Endothelial cell of umbilical vein (primary cell): ENCODE data around the gene JAGN1. TPM values are rescaled to one million over a fixed set of nuclear protein-coding genes. Genes with fewer than 3 reads are reported as not detected.

Source experiments
- BruUV-seq: library from RNA; stranded (reverse); fragments of 400-500 nt; replicated peaks from 2 replicates; lab custom pipeline; 2021; lab: Mats Ljungman, UMichigan
- CTCF ChIA-PET: fragments of 300-600, 350-600 bp; sonication (Branson Sonifier 250); formaldehyde crosslinking; loops from one replicate; lab custom pipeline; 2021; ENCODE audit warnings: antibody characterized with exemption, inconsistent platforms; lab: Charles Lee
- POLR2A ChIA-PET: fragments of 300-600, 350-600 bp; sonication (Branson Sonifier 250); formaldehyde crosslinking; loops from one replicate; lab custom pipeline; 2021; ENCODE audit warnings: antibody characterized with exemption, inconsistent platforms; lab: Charles Lee
- DNase-seq: peaks from one replicate; pipeline ENCODE4 v3.0.0-alpha.2; 2011; ENCODE audit warnings: low read depth, low spot score
- FAIRE-seq: peaks from 2 replicates; lab custom pipeline; 2011; peaks lifted over from hg19 to GRCh38; lab: Jason Lieb, UNC
- H2AFZ ChIP-seq: 2 replicates; pipeline ENCODE4 v1.6.0; 2012; ENCODE audit warnings: low read depth, low read length, control low read depth, inconsistent platforms
- H3K27ac ChIP-seq: 2 replicates; pipeline ENCODE4 v1.5.1; 2011; ENCODE audit warnings: low read depth, mild to moderate bottlenecking, control low read depth, low read length, moderate library complexity; ENCODE audit not compliant: insufficient read depth
- H3K27me3 ChIP-seq, 2 experiments: 2 replicates each; pipeline versions ENCODE4 v1.6.0 to v1.6.1; 2011; ENCODE audit warnings: low read length in 2 of 2, mixed read lengths in 1 of 2; ENCODE audit not compliant: control insufficient read depth in 2 of 2, insufficient read depth in 2 of 2
- H3K36me3 ChIP-seq, 2 experiments: 2 replicates in 1 of 2; 3 replicates in 1 of 2; pipeline ENCODE4 v1.5.1; 2011; ENCODE audit warnings: low read length in 2 of 2, mild to moderate bottlenecking in 1 of 2, moderate library complexity in 1 of 2; ENCODE audit not compliant: control insufficient read depth in 2 of 2, insufficient read depth in 2 of 2; ENCODE audit errors: extremely low read depth in 1 of 2
- H3K4me1 ChIP-seq: 3 replicates; pipeline ENCODE4 v1.5.1; 2011; ENCODE audit warnings: mild to moderate bottlenecking, low read length; ENCODE audit not compliant: control insufficient read depth, insufficient read depth; ENCODE audit errors: extremely low read depth
- H3K4me2 ChIP-seq: 2 replicates; pipeline ENCODE4 v1.6.1; 2011; ENCODE audit warnings: low read length, control low read depth, mixed read lengths; ENCODE audit not compliant: insufficient read depth
- H3K4me3 ChIP-seq, 3 experiments: fragments of 200-600 bp in 1 of 3; sonication (generic), shearing (Covaris generic) in 1 of 3; replicated peaks in 1 of 3; 2 replicates each; pipeline ENCODE4 v1.5.1; 2011 to 2016; ENCODE audit warnings: control low read depth in 3 of 3, low read length in 3 of 3, mild to moderate bottlenecking in 2 of 3, inconsistent platforms in 1 of 3, low read depth in 1 of 3, moderate library complexity in 1 of 3; ENCODE audit not compliant: insufficient read depth in 1 of 3
- H3K79me2 ChIP-seq: 2 replicates; pipeline ENCODE4 v1.6.0; 2012; ENCODE audit warnings: low read length, inconsistent platforms; ENCODE audit not compliant: control insufficient read depth, insufficient read depth
- H3K9ac ChIP-seq: replicated peaks from 2 replicates; pipeline ENCODE3; 2011; ENCODE audit warnings: low read length, control low read depth; ENCODE audit not compliant: insufficient read depth; ENCODE audit errors: extremely low read depth
- H3K9me1 ChIP-seq: replicated peaks from 3 replicates; pipeline ENCODE4 v1.6.0; 2011; ENCODE audit warnings: mild to moderate bottlenecking, low read length; ENCODE audit not compliant: control insufficient read depth, insufficient read depth; ENCODE audit errors: extremely low read depth
- H3K9me3 ChIP-seq: replicated peaks from 2 replicates; pipeline ENCODE4 v1.5.1; 2012; ENCODE audit warnings: low read length, inconsistent platforms; ENCODE audit not compliant: control insufficient read depth, insufficient read depth
- H4K20me1 ChIP-seq: replicated peaks from 2 replicates; pipeline ENCODE3; 2011; ENCODE audit warnings: mild to moderate bottlenecking, low read length; ENCODE audit not compliant: control insufficient read depth, insufficient read depth; ENCODE audit errors: extremely low read depth
- EZH2 ChIP-seq: IDR thresholded peaks from 2 replicates; pipeline ENCODE4 v1.6.1; 2012; ENCODE audit warnings: borderline replicate concordance, low read depth, mild to moderate bottlenecking, moderate library complexity, low read length, inconsistent platforms; ENCODE audit not compliant: severe bottlenecking
- FOS ChIP-seq: IDR thresholded peaks from 2 replicates; pipeline ENCODE4 v1.6.1; 2011; ENCODE audit warnings: mild to moderate bottlenecking, low read length, moderate library complexity, borderline replicate concordance; ENCODE audit not compliant: insufficient read depth
- GATA2 ChIP-seq: IDR thresholded peaks from 2 replicates; pipeline ENCODE4 v1.7.0; 2011; ENCODE audit warnings: low read depth, mild to moderate bottlenecking, moderate library complexity, mixed read lengths, low read length; ENCODE audit not compliant: insufficient read length, insufficient read depth
- JUN ChIP-seq: IDR thresholded peaks from 2 replicates; pipeline ENCODE4 v1.6.1; 2011; ENCODE audit warnings: borderline replicate concordance, low read depth; ENCODE audit not compliant: insufficient read length, insufficient read depth
- MYC ChIP-seq: IDR thresholded peaks from one replicate; pipeline ENCODE4 v1.6.1; 2011; ENCODE audit warnings: mild to moderate bottlenecking, low read depth, low read length
- POLR2A ChIP-seq: IDR thresholded peaks from 2 replicates; pipeline ENCODE4 v1.6.1; 2012; ENCODE audit warnings: low read depth, mild to moderate bottlenecking, control low read depth, low read length
- POLR2AphosphoS5 ChIP-seq: IDR thresholded peaks from 2 replicates; pipeline ENCODE4 v1.6.1; 2012; ENCODE audit warnings: low read depth, mild to moderate bottlenecking, control low read depth, low read length, moderate library complexity; ENCODE audit not compliant: insufficient read depth
- dilution Hi-C: fragments of 300-500 bp; cut with MboI; formaldehyde crosslinking; loops from one replicate; pipeline ENCODE4 v1.15.0; 2019; ENCODE audit warnings: low sequenced_read_pairs; ENCODE audit not compliant: extremely low pct_ligation_motif_present
- intact Hi-C: fragments of 100-400 bp; cut with micrococcal nuclease; formaldehyde crosslinking; loops from one replicate; pipeline ENCODE4 v1.10.0; 2022
- polyA plus RNA-seq, 4 experiments: library from polyadenylated mRNA; depleted of rRNA in 3 of 4; stranded (reverse) in 3 of 4; unstranded in 1 of 4; fragments of >200 nt; gene quantifications; 2 replicates each; pipeline versions ENCODE4 v1.2.1 to v1.2.3, GENCODE V29; 2011 to 2012; ENCODE audit warnings: missing spikeins in 1 of 4
- total RNA-seq: library from RNA; stranded (reverse); gene quantifications from 2 replicates; pipeline ENCODE4 v1.2.3, GENCODE V29; 2021
- TF ChIP-seq, protein P1 (sequence below): IDR thresholded peaks from 2 replicates; pipeline ENCODE4 v1.6.1; 2011; ENCODE audit not compliant: insufficient read depth, insufficient read length
- TF ChIP-seq, protein P2 (sequence below), 2 donors: IDR thresholded peaks; 1 replicate in 1 of 2; 2 replicates in 1 of 2; pipeline ENCODE4 v1.5.1; 2011; ENCODE audit warnings: low read length in 2 of 2, mild to moderate bottlenecking in 2 of 2, moderate library complexity in 2 of 2, control low read depth in 1 of 2, inconsistent platforms in 1 of 2, low read depth in 1 of 2; ENCODE audit not compliant: insufficient read depth in 1 of 2; ENCODE audit errors: extremely low read depth in 1 of 2

Gene JAGN1
- total and polyA plus RNA-seq, 2 donors (not counting 3 experiments of a cell fraction or from before 2014, with no cell fraction given): 29.6 to 46.5 TPM

DNA sequence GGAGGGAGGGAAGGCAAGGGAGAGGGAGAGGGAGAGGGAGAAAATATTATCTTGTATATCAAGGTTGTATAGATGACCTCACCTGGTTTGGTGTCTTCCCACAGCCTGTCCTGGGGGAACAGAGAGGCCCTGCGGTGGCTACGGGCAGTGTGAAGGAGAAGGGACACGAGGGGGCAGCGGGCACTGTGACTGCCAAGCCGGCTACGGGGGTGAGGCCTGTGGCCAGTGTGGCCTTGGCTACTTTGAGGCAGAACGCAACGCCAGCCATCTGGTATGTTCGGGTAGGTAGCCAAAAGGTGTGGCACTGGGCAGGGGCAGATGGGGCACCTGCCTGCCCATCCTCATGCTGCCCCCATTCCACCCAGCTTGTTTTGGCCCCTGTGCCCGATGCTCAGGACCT lies 50.3 kb downstream of the JAGN1 start:
- no peak overlapping the region for H3K9ac ChIP-seq
- POLR2A ChIA-PET: no interaction called here
- TF ChIP-seq GATA2: no peak
- TF ChIP-seq EZH2: no peak
- no peak for TF ChIP-seq POLR2A
- TF ChIP-seq FOS: no peak
- no peak for TF ChIP-seq JUN
- TF ChIP-seq, protein P1, sequence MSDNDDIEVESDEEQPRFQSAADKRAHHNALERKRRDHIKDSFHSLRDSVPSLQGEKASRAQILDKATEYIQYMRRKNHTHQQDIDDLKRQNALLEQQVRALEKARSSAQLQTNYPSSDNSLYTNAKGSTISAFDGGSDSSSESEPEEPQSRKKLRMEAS: no peak
- no peak overlapping the region for H2AFZ ChIP-seq
- FAIRE-seq (no peak), DNase-seq (no peak)
- no peaks in the 10 kb centered on the region for H3K9me3 ChIP-seq
- no peaks in the 10 kb centered on the region for H3K79me2 ChIP-seq
- H3K9me1 ChIP-seq: no peaks in the 10 kb centered on the region
- dilution Hi-C loops: no loop called here
- no peaks in the 10 kb centered on the region for H4K20me1 ChIP-seq
- BruUV-seq: no TSS peak
- CTCF ChIA-PET: no interaction called here
- H3K4me2 ChIP-seq: no peak overlapping the region
- no peaks in the 10 kb centered on the region for H3K4me1 ChIP-seq
- intact Hi-C loops: no loop called here
- H3K27ac ChIP-seq: no peak overlapping the region
- H3K27me3 ChIP-seq: no peaks in the 10 kb centered on the region
- H3K36me3 ChIP-seq: peaks cover 2 to 9% of the 10 kb centered on the region in 2 experiments
- no peak overlapping the region for H3K4me3 ChIP-seq

DNA sequence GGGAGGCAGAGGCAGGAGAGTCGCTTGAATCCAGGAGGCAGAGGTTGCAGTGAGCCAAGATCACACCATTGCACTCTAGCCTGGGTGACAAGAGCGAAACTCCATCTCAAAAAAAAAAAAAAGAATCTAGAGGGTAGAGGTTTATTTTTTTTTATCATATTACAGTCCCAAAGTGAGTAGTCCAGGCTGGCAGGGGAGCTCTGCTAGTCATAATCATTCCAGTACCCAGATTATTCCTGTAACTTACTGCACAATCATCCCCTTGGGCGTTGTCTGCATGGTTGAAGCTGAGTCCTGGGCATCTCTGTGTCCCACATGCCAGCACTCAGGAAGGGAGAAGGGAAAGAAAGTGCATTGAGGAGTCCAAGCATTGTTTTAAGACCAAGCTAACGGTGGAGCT lies 51.8 kb downstream of the JAGN1 start:
- peaks cover 0 to 9% of the 10 kb centered on the region in 2 experiments for H3K36me3 ChIP-seq
- no peaks in the 10 kb centered on the region for H4K20me1 ChIP-seq
- no peaks in the 10 kb centered on the region for H3K9me1 ChIP-seq
- H3K9ac ChIP-seq: no peak overlapping the region
- no peaks in the 10 kb centered on the region for H3K4me1 ChIP-seq
- no peak for TF ChIP-seq JUN
- no peak for TF ChIP-seq POLR2AphosphoS5
- TF ChIP-seq, protein P1: no peak
- no peak for TF ChIP-seq MYC
- TF ChIP-seq, protein P2, sequence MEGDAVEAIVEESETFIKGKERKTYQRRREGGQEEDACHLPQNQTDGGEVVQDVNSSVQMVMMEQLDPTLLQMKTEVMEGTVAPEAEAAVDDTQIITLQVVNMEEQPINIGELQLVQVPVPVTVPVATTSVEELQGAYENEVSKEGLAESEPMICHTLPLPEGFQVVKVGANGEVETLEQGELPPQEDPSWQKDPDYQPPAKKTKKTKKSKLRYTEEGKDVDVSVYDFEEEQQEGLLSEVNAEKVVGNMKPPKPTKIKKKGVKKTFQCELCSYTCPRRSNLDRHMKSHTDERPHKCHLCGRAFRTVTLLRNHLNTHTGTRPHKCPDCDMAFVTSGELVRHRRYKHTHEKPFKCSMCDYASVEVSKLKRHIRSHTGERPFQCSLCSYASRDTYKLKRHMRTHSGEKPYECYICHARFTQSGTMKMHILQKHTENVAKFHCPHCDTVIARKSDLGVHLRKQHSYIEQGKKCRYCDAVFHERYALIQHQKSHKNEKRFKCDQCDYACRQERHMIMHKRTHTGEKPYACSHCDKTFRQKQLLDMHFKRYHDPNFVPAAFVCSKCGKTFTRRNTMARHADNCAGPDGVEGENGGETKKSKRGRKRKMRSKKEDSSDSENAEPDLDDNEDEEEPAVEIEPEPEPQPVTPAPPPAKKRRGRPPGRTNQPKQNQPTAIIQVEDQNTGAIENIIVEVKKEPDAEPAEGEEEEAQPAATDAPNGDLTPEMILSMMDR (IDR thresholded peaks at IDR 0.05; ENCODE audit: extremely low read depth in 1 of 2, insufficient read depth in 1 of 2, low read depth in 1 of 2, low read length in 2 of 2): no peak
- TF ChIP-seq POLR2A: no peak
- no peak for TF ChIP-seq EZH2
- TF ChIP-seq FOS: no peak
- no peak for TF ChIP-seq GATA2
- H3K79me2 ChIP-seq: no peaks in the 10 kb centered on the region
- CTCF ChIA-PET: interaction anchor here (0.6 to 2.3 kb wide), 4 partner anchors 9 to 93 kb away, joined by 3 to 12 read pairs (median 4); partner anchors contain the start of gene CRELD1
- no peaks in the 10 kb centered on the region for H3K27me3 ChIP-seq
- DNase-seq (no peak), FAIRE-seq (no peak)
- H2AFZ ChIP-seq: no peak overlapping the region
- no peak overlapping the region for H3K4me2 ChIP-seq
- no peak overlapping the region for H3K27ac ChIP-seq
- BruUV-seq: no TSS peak
- dilution Hi-C loops (no loop called here), intact Hi-C loops (no loop called here)
- POLR2A ChIA-PET: interaction anchor here (0.6 to 0.7 kb wide), 2 partner anchors 41 to 581 kb away, joined by 3 to 5 read pairs; no protein-coding TSS in a partner anchor
- no peak overlapping the region for H3K4me3 ChIP-seq
- no peaks in the 10 kb centered on the region for H3K9me3 ChIP-seq
